NOMO-1 treated with DMSO at 0.1 percent for 48 hours (cell line): Measurements from ENCODE around the gene UBE2O.
A peak's percentile ranks its signal among the peaks of the same experiment; 100 is the strongest.

ENCODE experiments used
- DNase-seq: peaks from one replicate; lab custom pipeline; 2025; ENCODE audit not compliant: unreplicated experiment; lab: John Stamatoyannopoulos, UW

The UBE2O gene

DNA sequence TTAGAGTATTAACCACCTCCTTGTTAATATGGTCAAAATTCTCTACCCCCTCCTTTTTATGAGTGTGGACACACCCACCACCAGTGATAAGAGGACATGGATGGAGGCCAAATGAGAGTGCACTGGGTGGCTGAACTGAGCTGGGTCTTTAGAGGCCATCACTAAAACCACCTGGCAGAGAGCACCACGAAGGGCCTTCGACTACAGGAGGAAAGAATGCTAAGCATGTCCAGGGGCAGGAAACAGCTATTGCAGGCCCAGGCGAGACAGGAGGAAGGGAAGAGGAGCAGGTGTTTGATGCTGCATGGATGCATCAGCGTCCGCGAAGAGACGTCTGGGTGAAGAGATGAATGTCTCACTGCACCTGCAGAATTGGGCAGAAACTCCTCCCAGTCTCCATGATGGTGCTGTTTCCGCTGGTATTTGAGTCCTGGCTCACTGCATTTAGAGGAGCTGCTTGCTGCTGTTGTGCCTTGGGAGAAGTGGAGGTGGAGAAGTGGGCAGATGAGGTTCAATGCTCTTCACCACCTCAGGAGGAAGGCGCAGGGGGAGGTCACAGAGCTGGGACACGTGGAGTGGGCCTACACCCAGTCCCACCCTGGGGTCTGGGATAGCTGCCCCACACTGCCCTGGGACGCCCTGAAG lies 35.3 kb downstream of the UBE2O start:
- no peak for DNase-seq

- no peak for DNase-seq
These were observed 36.1 kb downstream of the UBE2O start for GRCh38 chr17:76416899-76417298.

- no peak for DNase-seq
These were observed 36.5 kb downstream of the UBE2O start for GRCh38 chr17:76416457-76416856.

GRCh38 chr17:76415786-76416185 lies 37.2 kb downstream of the UBE2O start:
- no peak for DNase-seq

DNA sequence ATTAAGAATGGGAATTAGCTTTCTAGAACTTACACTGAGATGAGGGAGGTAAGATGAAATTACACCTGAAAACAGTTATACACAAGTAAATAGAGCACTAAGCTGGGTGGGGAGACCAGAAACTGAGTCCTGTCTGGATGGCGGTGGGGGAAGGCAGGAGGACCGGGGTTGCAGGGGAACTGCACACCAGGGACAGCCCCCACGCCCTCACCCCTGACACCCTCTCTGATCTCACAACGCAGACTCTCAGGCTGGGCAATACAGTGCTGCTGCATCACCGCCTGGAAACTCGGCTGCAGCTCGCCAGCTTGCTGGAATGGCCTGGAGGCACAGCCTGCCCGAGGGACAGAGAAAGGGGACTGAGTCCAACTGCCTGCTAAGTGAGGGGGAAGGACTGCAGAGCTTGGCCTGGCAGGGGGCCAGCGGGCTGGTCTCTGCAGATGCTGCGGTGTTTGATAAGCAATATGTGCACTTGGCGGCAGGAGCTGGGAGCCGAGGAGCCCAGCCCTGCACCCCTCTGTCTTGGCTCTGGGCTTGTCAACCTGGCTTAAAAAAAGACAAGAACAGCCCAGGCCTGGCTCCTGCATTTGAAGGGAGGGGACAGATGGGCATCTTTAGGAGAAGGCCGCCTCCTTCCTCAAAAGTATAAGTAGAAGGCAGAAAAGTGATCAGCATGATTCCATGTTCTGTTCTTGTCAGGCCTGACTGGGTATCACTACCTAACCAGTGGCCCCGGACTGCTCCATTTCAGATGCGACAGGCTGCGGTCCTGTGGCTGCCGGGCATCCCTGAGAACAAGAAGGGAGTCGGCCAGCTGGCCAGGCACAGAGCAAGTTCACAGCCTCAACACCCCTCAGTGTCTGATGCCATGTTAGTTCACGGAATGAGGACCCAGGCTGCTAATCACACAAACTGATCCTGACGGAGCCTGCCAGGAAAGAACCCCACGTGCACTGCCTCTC lies 38.3 kb downstream of the UBE2O start:
- DNase-seq: no peak

GRCh38 chr17:76411247-76411646 lies 41.7 kb downstream of the UBE2O start:
- no peak for DNase-seq

GRCh38 chr17:76410328-76410965 lies 42.5 kb downstream of the UBE2O start:
- no peak for DNase-seq

DNA sequence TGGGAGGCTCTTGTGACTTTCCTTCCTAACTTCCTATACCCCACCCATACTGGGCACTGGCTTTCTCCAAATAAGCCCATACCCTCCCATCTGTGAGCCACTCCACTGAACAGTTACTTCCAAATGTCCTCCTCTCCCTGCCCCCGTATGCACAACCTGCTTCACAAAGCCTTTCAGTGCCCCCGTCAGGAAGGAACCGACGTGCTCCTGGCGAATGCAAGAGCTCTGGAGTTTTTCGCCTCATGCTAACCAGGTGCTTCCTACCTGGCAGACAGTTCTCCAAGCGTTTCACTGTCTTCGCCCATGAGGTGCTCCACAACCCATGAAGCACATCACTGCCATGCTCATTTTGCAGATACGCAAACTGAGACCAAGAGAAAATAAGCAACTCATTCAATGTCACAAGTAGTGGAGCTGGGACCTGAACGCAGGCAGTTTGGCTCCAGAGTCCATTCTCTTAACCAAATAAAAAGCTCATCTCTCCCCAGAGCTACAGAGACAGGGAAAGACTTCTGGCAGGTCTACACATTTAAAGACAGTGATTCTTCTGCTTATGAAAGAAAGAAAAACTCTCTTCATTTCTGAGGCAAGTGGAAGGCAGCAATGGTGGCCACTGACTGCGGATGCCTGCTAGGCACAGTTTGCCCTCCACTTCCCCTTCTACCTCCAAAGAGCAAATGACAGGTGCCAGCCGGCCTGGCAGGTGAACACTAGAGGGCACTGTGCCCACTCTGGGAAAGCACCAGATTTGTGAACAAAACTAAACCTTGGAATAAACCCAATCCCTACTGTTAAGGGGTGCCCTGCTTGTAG lies 44.7 kb downstream of the UBE2O start:
- peak; percentile 70 for DNase-seq

DNA sequence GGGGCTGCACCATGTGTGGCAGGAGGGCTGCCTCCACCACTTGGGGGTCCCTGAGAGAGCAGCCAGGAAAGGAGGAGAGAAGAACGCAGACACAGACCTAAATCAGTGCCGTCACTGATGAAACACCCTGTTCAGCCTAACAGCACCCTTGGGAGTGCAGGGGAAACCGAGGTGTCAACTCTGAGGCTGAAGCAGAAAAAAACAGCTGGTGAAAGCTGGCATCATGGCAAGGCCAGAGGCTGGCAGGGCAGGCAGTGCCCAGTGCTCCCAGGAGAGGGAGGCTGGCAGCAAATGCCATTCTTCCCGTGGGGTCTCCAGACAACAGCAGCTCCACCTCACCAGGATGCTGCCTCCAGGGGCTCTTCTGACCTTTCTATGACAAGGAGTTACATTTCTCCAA lies 45.4 kb downstream of the UBE2O start:
- no peak for DNase-seq

DNA sequence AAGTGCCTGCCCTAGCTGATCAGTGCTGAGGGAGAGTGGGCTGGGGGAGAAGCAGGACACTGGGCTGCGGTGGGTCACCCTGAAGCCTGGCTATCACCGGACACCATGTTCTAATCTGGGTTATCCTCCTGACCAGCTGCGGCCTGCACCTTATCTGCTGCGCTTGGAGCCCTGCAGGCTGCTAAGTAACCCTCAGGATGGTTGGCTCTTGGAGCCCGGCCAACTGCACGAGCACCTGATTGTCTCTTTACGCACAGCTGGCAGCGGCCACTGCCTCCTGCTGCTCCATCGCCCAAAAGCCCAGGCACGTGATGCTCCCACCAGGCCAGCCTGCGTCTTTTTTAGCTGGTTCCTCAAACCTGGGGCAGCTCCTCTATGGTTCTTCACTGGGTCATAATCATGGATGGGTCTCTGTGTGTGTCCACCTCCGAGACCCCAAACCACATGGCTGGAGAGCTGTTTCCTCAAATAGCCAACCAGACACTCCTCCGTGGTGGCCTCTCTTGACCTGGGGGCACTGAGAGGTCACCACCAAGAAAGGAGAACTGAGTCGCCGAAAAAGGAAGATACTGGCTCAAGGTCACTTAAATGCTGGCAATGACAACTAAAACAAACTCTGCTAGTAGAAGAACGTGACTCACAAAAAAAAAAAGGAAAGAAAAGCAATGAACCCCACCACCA lies 46.8 kb downstream of the UBE2O start:
- DNase-seq: peak; percentile 89

DNA sequence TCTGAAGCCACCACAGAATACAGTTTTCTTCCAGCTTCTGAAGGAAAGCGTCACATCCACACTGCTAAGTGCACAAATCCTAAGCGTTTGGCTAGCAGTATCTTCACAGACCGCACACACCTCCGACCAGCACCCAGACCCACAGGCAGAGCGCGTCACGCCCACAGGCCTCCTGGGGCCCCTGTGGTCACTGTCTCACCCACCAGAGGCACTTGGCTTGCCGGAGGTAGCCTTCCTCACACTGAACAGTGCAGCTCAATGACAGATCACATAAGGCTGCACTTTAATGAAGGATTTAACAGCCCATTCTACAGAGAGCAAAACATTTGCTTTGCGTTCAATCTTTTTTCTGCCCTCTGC lies 47.4 kb downstream of the UBE2O start:
- DNase-seq: no peak

DNA sequence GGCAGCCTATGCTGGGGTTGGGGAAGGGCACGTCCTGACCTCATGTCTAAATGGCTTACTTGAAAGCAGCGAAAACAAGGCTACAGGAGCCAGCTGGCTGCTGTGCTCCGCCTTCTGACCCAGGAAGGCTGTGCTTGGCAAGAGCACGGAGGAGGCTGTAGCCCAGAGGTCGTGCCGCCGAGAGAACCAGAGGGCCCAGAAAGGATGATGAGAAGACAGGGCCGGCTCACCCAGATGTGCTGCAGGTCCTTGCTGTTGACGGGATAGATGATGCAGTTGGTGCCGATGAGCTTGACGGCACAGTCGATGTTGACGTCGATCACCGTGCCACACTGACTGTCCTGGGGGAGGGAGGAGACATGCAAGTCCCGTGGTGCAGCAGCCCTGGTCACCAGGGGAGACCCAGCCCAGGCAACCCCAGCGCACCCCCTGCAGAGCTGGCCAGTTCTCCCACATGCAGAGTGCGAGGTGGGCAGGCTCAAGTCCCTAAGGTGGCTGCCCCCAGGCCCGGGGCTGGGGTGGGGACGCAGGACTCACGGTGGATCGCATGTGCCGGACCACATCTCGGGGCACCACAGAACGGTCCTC lies 47.9 kb downstream of the UBE2O start:
- DNase-seq: no peak

DNA sequence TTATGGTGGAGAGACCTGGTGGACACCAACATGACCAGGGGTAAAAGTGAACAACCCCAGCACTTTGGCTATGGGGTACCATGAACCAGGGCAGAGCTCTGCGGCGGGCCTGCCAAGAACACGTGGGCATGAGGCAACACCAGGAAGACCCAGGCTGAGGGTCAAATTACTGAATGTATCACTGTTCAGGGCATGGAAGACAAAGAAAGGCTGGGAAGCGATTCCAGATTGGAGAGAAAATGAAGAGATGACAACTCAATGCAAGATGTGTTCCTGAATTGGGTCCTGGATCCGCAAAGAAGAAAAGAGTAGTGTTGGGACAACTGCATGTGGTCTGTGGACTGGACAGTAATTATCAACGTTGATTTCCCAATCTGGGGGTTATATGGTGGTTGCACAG lies 48.7 kb downstream of the UBE2O start:
- DNase-seq: no peak

DNA sequence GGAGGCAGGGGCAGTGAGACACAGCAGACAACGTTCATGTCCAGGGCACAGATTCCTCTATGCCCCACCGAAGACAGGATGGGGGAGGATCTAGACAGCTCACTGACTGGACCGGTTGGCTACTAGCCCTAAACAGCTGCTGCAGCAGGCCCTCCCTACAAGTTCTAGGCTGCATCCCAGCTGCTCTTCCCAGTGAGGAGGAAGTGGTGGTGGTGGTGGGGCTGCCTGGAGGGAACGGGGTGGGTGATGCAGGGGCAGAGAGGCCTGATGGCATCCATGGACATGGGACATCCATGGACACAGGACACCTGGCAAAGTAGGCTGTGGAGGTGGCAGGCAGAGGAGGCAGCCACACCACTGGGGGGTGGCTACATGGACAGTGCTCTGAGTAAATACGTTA lies 50.2 kb downstream of the UBE2O start:
- DNase-seq: no peak

- no peak for DNase-seq
These were observed 53.5 kb downstream of the UBE2O start for GRCh38 chr17:76399175-76400172.

DNA sequence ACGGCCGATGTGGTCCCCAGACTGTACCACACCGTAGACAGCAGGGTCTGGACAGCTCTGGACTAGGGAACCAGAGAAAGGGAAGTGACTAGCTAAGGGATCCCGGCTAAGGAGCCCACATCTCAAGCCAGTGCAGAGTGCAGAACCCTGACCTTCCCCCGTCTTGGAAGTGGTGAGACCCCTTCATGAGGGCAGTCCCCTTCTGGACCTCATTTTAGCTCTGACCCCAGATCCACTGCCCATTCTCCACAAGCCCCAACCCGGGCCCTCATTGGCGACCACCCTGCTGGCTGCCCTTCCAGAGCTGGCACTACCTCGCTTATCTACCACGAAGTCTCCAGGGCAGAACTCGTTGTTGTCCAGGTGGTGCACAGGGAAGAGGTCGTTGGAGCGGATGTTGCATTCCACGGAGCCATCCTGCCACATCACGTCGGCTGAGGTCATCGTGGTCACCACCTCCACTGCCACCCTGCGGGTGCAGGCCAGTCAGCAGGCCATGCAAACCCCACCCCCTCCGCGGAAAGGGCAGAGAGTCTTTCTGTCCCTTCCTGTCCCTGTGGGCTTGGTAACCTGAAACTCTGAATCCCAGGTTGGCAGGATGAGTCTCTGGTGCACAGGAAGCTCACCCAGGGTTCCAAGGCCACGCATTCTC lies 54.3 kb downstream of the UBE2O start:
- no peak for DNase-seq

DNA sequence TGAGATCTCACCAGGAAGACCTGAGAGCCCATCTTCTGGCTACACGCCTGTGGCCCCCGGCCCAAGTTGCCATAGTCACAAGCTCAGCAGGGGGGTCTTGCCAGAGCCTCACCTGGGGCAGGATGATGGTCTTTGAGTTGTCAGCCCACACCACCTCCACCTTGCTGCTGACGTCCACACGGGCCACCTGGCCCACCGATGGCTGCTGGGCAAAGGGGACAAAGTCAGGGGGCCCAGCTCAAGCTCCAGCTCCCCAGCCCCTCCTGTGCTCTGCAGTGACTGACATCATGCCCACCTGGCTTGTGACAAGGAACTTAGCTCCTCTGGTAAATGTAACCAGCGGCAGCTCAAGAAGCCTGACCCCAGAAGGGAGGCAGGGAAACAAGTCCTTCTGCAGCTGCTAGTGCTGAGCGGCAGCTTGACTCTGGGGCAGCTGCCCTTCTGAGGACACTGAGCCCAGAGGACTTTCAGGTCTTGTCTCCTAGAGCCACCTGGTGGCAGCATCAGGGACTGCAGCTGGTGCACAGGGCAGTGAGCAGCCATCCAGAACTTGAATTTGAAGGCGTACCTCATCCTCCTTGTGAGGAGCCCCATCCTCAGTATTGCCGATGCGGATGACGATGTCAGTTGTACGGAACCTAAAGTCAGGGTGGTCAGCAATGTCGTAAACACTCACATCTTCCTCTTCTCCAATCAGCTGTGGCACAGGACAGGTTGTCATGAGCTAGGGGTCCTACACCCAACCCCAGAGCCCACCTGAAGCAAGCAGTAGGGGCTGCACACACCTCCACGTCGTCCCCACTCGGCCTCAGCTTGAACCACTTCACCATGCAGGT lies 55.0 kb downstream of the UBE2O start:
- DNase-seq: peak; percentile 54

DNA sequence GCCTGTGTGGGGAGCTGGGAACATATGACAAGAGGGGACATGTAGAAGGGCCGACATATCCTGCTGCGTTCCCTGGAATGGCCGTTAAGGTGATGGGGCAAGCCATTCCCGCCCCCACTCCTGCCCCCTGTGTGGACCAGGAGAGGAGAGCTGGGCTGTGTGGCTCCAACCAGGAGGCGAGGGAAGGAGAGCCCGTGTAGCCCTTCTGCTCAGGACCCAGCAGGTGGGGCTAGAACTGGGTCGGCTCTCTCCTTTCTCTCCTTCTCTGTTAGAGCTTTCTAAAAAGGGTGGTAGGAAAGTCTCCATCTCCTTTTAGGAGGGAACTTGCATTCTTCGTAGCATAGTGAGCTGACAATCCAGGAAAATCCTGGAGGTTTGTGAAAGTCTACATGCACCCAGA lies 55.8 kb downstream of the UBE2O start:
- DNase-seq: no peak
